HCT116 (cell line): ENCODE results near the gene KRTAP10-11. TPM values are rescaled to one million over a fixed set of nuclear protein-coding genes. Genes with fewer than 3 reads are reported as not detected.

ENCODE experiments used
- ATAC-seq: fragments of 200-7000 bp; cut with Tn5 transposase; 2 replicates; pipeline ENCODE4 v1.9.1; 2020; ENCODE audit warnings: mild to moderate bottlenecking, moderate library complexity
- BruUV-seq: library from RNA; stranded (reverse); fragments of 400-500 nt; replicated peaks from 2 replicates; lab custom pipeline; 2021; lab: Mats Ljungman, UMichigan
- CTCF ChIA-PET: fragments of 300-600 bp; sonication (Branson Sonifier 250); formaldehyde crosslinking; loops from one replicate; lab custom pipeline; 2021; ENCODE audit warnings: antibody characterized with exemption; lab: Charles Lee
- POLR2A ChIA-PET: fragments of 300-600, 350-600 bp; sonication (Branson Sonifier 250); formaldehyde crosslinking; loops from one replicate; lab custom pipeline; 2021; ENCODE audit warnings: antibody characterized with exemption; lab: Charles Lee
- RAD21 ChIA-PET, 2 experiments: fragments of 300-600 bp; sonication (Branson Sonifier 250); formaldehyde crosslinking; loops; one replicate each; lab custom pipeline; 2023; ENCODE audit warnings: low total read pairs in 2 of 2; ENCODE audit not compliant: uncharacterized antibody in 2 of 2, unreplicated experiment in 2 of 2, low non-redundant PET in 1 of 2; lab: Charles Lee
- DNase-seq: peaks from one replicate; pipeline ENCODE4 v3.0.0-alpha.2; 2010; ENCODE audit warnings: low read depth, low spot score
- H2AFZ ChIP-seq: fragments of 200-600 bp; shearing (Covaris generic), sonication (generic); 2 replicates; pipeline ENCODE4 v1.6.1; 2017; ENCODE audit warnings: low read depth, mixed run types, mixed read lengths, antibody characterized with exemption, low read length; ENCODE audit not compliant: poor library complexity, severe bottlenecking
- H3K27ac ChIP-seq: 2 replicates; pipeline ENCODE4 v1.5.1; 2012; ENCODE audit warnings: low read depth, low read length
- H3K27me3 ChIP-seq: fragments of 200-600 bp; sonication (generic); 2 replicates; pipeline ENCODE4 v1.6.1; 2016; ENCODE audit warnings: mixed run types, low read length, mixed read lengths; ENCODE audit not compliant: insufficient read depth
- H3K36me3 ChIP-seq, 2 experiments: fragments of 200-500 bp in 1 of 2; fragments of 200-600 bp in 1 of 2; sonication (Bioruptor generic) in 1 of 2; sonication (generic) in 1 of 2; 2 replicates each; pipeline versions ENCODE4 v1.5.1 to v1.6.1; 2014 to 2016; ENCODE audit warnings: low read length in 2 of 2, inconsistent platforms in 1 of 2, mixed read lengths in 1 of 2, mixed run types in 1 of 2; ENCODE audit not compliant: insufficient read depth in 2 of 2, control insufficient read depth in 1 of 2
- H3K4me1 ChIP-seq, 2 experiments: fragments of 200-600 bp in 1 of 2; sonication (generic) in 1 of 2; 2 replicates each; pipeline versions ENCODE4 v1.5.1 to v1.6.1; 2012 to 2017; ENCODE audit warnings: low read length in 2 of 2, inconsistent platforms in 1 of 2, mild to moderate bottlenecking in 1 of 2, mixed read lengths in 1 of 2, mixed run types in 1 of 2, moderate library complexity in 1 of 2; ENCODE audit not compliant: insufficient read depth in 2 of 2, control insufficient read depth in 1 of 2
- H3K4me2 ChIP-seq: fragments of 200-600 bp; sonication (generic); 2 replicates; pipeline ENCODE4 v1.6.1; 2017; ENCODE audit warnings: mixed run types, low read length, mixed read lengths
- H3K4me3 ChIP-seq, 2 experiments: fragments of 200-600 bp in 1 of 2; sonication (generic) in 1 of 2; replicated peaks in 1 of 2; 2 replicates each; pipeline ENCODE4 v1.5.1; 2011 to 2016; ENCODE audit warnings: low read length in 2 of 2, control low read depth in 1 of 2, low read depth in 1 of 2, mild to moderate bottlenecking in 1 of 2, mixed read lengths in 1 of 2, mixed run types in 1 of 2
- H3K79me2 ChIP-seq: fragments of 200-600 bp; sonication (generic); 2 replicates; pipeline ENCODE4 v1.6.1; 2017; ENCODE audit warnings: mild to moderate bottlenecking, mixed run types, low read length, moderate library complexity, mixed read lengths; ENCODE audit not compliant: insufficient read depth
- H3K9ac ChIP-seq: fragments of 200-600 bp; sonication (generic); 2 replicates; pipeline ENCODE4 v1.6.1; 2016; ENCODE audit warnings: low read length, mixed read lengths
- H3K9me2 ChIP-seq: fragments of 200-600 bp; sonication (generic), shearing (Covaris generic); 2 replicates; pipeline ENCODE4 v1.6.1; 2017; ENCODE audit warnings: mixed run types, mild to moderate bottlenecking, moderate library complexity; ENCODE audit not compliant: insufficient read depth
- H3K9me3 ChIP-seq, 2 experiments: fragments of 200-500 bp in 1 of 2; fragments of 200-600 bp in 1 of 2; sonication (Bioruptor generic) in 1 of 2; sonication (generic) in 1 of 2; 2 replicates each; pipeline ENCODE4 v1.6.1; 2014 to 2017; ENCODE audit warnings: low read length in 2 of 2, mixed read lengths in 2 of 2, inconsistent platforms in 1 of 2, low read depth in 1 of 2, mild to moderate bottlenecking in 1 of 2, mixed run types in 1 of 2, moderate library complexity in 1 of 2; ENCODE audit not compliant: control insufficient read depth in 1 of 2, insufficient read depth in 1 of 2
- H4K20me1 ChIP-seq: fragments of 200-600 bp; sonication (generic), shearing (Covaris generic); 2 replicates; pipeline ENCODE4 v1.6.1; 2017; ENCODE audit warnings: mixed run types, mild to moderate bottlenecking, moderate library complexity; ENCODE audit not compliant: insufficient read depth
- ATF3 ChIP-seq: IDR thresholded peaks from 2 replicates; pipeline ENCODE4 v1.6.1; 2012
- SIN3A ChIP-seq: IDR thresholded peaks from 2 replicates; pipeline ENCODE4 v1.6.1; 2012; ENCODE audit warnings: low read depth
- intact Hi-C: fragments of 100-400 bp; cut with micrococcal nuclease; formaldehyde crosslinking; loops from 2 replicates; pipeline ENCODE4 v1.10.0; 2022
- total RNA-seq: library from RNA; stranded (reverse); gene quantifications from one replicate; pipeline ENCODE4 v1.2.1, GENCODE V29; 2021; ENCODE audit not compliant: unreplicated experiment
- TF ChIP-seq, protein P1 (sequence below): IDR thresholded peaks from 2 replicates; pipeline ENCODE4 v1.6.1; 2012; ENCODE audit warnings: low read depth

The KRTAP10-11 gene
- total RNA-seq, 1 experiment from 2014 or later, result not detected

- no peak overlapping the region for H2AFZ ChIP-seq
- TF ChIP-seq, protein P1, sequence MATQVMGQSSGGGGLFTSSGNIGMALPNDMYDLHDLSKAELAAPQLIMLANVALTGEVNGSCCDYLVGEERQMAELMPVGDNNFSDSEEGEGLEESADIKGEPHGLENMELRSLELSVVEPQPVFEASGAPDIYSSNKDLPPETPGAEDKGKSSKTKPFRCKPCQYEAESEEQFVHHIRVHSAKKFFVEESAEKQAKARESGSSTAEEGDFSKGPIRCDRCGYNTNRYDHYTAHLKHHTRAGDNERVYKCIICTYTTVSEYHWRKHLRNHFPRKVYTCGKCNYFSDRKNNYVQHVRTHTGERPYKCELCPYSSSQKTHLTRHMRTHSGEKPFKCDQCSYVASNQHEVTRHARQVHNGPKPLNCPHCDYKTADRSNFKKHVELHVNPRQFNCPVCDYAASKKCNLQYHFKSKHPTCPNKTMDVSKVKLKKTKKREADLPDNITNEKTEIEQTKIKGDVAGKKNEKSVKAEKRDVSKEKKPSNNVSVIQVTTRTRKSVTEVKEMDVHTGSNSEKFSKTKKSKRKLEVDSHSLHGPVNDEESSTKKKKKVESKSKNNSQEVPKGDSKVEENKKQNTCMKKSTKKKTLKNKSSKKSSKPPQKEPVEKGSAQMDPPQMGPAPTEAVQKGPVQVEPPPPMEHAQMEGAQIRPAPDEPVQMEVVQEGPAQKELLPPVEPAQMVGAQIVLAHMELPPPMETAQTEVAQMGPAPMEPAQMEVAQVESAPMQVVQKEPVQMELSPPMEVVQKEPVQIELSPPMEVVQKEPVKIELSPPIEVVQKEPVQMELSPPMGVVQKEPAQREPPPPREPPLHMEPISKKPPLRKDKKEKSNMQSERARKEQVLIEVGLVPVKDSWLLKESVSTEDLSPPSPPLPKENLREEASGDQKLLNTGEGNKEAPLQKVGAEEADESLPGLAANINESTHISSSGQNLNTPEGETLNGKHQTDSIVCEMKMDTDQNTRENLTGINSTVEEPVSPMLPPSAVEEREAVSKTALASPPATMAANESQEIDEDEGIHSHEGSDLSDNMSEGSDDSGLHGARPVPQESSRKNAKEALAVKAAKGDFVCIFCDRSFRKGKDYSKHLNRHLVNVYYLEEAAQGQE, result no peak
- no peak for TF ChIP-seq ATF3
- no peak for TF ChIP-seq SIN3A
- DNase-seq (no peak), ATAC-seq (no peak)
- no peak overlapping the region for H3K4me2 ChIP-seq
- no peak overlapping the region for H3K27ac ChIP-seq
- H4K20me1 ChIP-seq, result no peaks in the 10 kb centered on the region
- H3K79me2 ChIP-seq, result no peaks in the 10 kb centered on the region
- intact Hi-C loops, result no loop called here
- H3K36me3 ChIP-seq, result no peaks in the 10 kb centered on the region
- H3K9ac ChIP-seq, result no peak overlapping the region
- ChIA-PET CTCF (no interaction called here), POLR2A (no interaction called here), RAD21 (no interaction called here)
- H3K9me3 ChIP-seq, result no peaks in the 10 kb centered on the region
- H3K4me3 ChIP-seq, result no peak overlapping the region
- BruUV-seq, result no TSS peak
- no peaks in the 10 kb centered on the region for H3K9me2 ChIP-seq
- peaks cover 0 to 3% of the 10 kb centered on the region in 2 experiments; a peak in 1 of 4 replicates for H3K4me1 ChIP-seq
- peaks cover 11% of the 10 kb centered on the region; the same call in 1 of the 2 replicates for H3K27me3 ChIP-seq
Measured at GRCh38 chr21:44601596-44602462, 44.4 kb upstream of the KRTAP10-11 start.
